Fibroblast of mammary gland (primary cell): ENCODE measurements around the gene CORO2B.

Source experiments
- DNase-seq: peaks from one replicate; pipeline ENCODE4 v3.0.0-alpha.2; 2010; ENCODE audit warnings: low read depth
- H3K4me3 ChIP-seq: 2 replicates; pipeline ENCODE4 v1.5.1; 2011; ENCODE audit warnings: low read depth, mild to moderate bottlenecking, low read length, moderate library complexity; ENCODE audit not compliant: control insufficient read depth
- TF ChIP-seq, protein P1 (sequence below): conservative IDR thresholded peaks from 2 replicates; pipeline ENCODE4 v1.5.1; 2011; ENCODE audit warnings: low read depth, low read length, inconsistent platforms; ENCODE audit not compliant: control insufficient read depth, insufficient read depth

The CORO2B gene

DNA sequence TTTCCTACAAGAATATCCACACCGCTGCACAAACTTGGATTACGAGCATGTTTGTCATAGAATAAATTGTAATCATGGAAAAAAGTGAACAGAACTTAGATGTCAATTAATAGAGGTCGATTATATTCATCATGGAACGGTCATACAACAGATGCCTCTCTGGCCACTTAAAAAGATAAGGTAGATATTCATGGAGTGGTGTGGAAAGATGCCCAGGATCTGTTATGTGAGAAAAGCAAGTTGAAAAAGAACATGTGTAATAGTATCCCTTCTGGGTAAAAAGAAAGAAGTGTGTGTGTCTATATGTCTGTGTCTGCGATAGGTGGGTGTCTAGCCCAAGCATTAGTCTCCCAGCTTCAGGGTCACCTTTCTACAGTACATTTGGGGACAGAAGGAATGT, 128.6 kb downstream of the CORO2B start:
- DNase-seq: no peak
- TF ChIP-seq, protein P1, sequence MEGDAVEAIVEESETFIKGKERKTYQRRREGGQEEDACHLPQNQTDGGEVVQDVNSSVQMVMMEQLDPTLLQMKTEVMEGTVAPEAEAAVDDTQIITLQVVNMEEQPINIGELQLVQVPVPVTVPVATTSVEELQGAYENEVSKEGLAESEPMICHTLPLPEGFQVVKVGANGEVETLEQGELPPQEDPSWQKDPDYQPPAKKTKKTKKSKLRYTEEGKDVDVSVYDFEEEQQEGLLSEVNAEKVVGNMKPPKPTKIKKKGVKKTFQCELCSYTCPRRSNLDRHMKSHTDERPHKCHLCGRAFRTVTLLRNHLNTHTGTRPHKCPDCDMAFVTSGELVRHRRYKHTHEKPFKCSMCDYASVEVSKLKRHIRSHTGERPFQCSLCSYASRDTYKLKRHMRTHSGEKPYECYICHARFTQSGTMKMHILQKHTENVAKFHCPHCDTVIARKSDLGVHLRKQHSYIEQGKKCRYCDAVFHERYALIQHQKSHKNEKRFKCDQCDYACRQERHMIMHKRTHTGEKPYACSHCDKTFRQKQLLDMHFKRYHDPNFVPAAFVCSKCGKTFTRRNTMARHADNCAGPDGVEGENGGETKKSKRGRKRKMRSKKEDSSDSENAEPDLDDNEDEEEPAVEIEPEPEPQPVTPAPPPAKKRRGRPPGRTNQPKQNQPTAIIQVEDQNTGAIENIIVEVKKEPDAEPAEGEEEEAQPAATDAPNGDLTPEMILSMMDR: no peak
- H3K4me3 ChIP-seq: no peak overlapping the region

DNA sequence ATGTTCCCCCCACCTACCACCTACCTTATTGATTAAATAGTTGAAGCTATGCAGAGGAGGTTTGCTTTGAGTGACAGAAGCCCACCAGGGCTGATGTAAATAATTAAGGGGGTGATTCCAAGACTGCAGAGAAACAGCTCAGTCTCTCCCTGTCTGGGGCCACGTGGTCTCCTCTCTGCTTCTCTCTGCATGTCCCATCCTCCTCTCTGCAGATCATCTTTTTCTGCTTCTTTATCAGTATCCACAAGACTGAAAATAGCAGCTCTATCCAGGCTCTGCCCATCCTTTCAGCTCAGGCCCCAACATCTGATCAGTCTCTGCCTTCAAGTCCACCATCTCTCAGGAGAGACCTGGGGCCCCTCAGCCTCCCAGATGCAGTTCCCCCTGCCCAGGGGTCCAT, 131.1 kb downstream of the CORO2B start:
- TF ChIP-seq, protein P1: no peak
- H3K4me3 ChIP-seq: no peak overlapping the region
- no peak for DNase-seq

DNA sequence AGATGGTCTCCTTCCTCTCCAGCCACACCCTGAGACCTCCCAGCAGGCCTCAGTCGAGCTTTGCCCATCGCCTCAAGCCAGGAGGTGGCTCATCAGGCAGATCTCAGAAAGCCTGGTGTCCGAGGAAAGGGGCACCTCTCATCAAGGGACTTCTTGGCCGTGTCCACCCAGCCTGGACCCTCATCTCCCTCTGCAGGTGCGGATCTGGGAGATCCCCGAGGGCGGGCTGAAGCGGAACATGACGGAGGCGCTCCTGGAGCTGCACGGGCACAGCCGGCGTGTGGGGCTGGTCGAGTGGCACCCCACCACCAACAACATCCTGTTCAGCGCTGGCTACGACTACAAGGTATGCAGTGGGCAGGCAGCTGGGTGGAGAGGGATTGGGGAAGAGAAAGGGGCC, 131.7 kb downstream of the CORO2B start:
- H3K4me3 ChIP-seq: no peak overlapping the region
- no peak for DNase-seq
- TF ChIP-seq, protein P1: no peak

DNA sequence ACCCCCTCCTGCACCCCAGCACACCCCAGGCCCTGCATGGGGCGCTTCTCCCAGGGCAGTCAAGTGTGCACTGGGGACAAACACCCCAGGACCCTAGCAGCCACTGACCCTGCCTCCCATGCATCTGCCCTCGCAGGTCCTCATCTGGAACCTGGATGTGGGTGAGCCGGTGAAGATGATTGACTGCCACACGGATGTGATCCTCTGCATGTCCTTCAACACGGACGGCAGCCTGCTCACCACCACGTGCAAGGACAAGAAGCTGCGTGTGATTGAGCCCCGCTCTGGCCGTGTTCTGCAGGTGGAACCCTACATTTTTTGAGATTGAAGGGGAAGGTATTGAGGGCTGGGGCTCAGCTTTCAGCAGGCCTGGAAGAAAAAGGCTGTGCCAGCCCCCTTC, 132.6 kb downstream of the CORO2B start:
- TF ChIP-seq, protein P1: no peak

DNA sequence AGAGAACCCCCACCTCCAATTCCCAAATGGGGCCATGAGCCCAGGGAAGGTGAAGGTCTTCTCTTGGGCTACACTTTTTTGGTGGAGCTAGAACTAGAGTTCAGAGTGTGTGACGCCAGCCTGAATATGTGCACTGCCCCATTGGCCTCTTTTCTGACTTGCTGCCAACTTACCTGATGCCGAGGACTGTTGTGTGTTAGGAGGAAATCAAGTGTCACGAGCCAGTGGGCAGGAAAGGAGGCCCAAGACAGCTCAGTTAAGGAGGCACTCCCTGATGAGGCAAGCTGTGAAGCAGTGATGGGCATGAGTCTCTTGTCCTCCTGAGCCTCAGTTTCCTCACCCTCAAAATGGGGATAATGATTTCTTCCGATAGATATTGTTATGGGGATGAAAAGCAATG, 134.1 kb downstream of the CORO2B start:
- DNase-seq: no peak
- TF ChIP-seq, protein P1: no peak
- H3K4me3 ChIP-seq: no peak overlapping the region

More for the DNA sequence above, 132.6 kb downstream of the CORO2B start:
- H3K4me3 ChIP-seq: no peak overlapping the region
- DNase-seq: no peak

DNA sequence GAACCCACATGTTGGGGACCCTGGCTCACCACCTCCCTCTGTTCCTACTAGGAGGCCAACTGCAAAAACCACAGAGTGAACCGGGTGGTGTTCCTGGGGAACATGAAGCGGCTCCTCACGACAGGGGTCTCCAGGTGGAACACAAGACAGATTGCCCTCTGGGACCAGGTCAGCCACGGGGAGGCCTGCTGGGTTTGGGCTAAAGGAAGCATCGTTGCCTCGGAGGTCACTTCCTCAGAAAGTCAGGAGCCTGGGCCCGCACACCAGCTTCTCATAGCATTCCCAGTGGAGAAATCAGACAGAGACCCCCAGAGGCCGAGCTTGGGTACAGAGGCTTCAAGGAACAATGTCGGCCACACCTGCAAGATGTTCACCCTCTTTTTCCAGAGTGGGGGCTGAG, 135.1 kb downstream of the CORO2B start:
- TF ChIP-seq, protein P1: no peak
- no peak for DNase-seq
- H3K4me3 ChIP-seq: no peak overlapping the region

DNA sequence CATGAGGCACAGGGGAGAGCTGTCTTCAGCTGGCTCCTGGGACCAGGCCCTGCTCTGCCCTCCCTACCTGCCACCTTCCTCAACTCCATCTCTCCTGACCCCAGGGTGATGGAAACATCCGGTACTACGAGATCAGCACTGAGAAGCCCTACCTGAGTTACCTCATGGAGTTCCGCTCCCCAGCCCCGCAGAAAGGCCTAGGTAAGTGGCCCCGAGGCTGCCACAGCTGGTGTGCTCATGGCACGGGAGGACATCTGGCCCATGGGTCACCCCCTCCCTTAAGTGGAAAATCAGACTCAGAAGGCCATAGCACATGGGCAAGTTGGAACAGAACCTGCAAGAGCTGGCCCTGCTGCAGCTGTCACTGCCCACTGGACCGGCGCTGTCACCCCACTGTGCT, 136.3 kb downstream of the CORO2B start:
- TF ChIP-seq, protein P1: no peak
- DNase-seq: no peak
- no peak overlapping the region for H3K4me3 ChIP-seq
